GM18519 (cell line): Measurements from ENCODE around the gene CES3.
"Not testable (repeated sequence)": the region's sequence is repeated elsewhere in the genome, so short reads cannot be mapped to it uniquely, and the experiment has no call there.

Experiments
- ATAC-seq: cut with Tn5 transposase; IDR thresholded peaks from one replicate; pipeline ENCODE4 v1.9.1; 2021; ENCODE audit warnings: mild to moderate bottlenecking, moderate library complexity; ENCODE audit not compliant: unreplicated experiment, low FRiP score

The CES3 gene

DNA sequence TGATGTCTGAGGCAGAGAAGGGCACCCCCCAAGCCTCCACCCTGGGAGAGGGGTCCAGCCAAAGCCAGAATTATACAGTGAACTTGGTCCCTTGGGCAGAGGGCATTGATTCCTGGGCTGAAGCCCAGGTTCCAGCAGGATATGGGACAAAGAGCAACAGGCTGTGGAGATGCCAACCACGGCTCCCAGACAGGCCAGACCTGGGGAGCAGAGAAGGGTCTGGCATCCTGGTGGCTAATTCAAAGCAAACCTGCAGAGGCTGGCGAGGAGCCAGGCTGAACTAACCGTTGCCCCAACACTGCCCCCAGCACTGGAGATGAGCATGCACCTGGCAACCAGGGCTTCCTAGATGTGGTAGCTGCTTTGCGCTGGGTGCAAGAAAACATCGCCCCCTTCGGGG is 3.0 kb downstream of the CES3 start:
- ATAC-seq, result no peak

- ATAC-seq, result no peak
Observed at GRCh38 chr16:66968847-66969246, 7.8 kb downstream of the CES3 start.

DNA sequence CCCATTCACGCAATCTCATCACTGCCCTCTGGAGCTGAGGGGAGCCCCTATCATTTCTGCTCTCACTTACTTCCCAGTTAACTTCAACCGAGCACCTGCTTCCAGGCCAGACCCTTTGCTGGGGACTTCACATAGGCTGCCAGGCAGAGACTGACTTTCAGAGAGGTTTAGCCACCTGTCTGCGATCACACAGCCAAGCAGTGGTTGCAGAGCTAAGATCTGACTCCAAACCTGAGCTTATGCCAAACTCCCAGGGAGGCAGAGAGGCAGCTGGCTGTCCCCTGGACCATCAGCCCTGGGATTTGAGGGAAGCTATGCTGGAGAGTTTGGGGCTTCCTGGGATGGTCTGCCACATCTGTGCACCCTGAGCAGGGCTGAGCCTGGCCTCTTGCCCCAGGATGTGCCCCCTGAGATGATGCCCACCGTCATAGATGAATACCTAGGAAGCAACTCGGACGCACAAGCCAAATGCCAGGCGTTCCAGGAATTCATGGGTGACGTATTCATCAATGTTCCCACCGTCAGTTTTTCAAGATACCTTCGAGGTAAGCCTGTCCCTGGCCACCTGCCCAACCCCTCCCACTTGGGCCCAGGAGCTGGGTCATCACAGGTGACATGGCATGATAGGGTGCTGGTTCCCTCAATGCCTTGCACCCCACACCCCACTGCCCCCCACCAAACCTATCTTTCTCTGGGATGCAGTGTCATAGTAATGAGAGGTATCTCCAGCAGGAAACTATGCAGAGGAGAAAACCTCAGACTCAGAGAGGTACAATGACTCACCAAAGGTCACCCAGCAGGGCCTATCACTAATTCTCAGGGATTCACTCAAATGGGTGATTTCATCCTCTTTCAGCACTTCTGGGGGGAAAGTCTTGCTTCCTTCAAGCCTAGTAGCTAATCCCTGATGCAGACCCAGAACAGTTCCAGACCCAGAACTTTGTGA is 10.0 kb downstream of the CES3 start:
- ATAC-seq, result no peak

- no peak for ATAC-seq
Observed at GRCh38 chr16:66972983-66973382, 11.9 kb downstream of the CES3 start.

- no peak for ATAC-seq
Observed at GRCh38 chr16:66973716-66974115, 12.7 kb downstream of the CES3 start.

DNA sequence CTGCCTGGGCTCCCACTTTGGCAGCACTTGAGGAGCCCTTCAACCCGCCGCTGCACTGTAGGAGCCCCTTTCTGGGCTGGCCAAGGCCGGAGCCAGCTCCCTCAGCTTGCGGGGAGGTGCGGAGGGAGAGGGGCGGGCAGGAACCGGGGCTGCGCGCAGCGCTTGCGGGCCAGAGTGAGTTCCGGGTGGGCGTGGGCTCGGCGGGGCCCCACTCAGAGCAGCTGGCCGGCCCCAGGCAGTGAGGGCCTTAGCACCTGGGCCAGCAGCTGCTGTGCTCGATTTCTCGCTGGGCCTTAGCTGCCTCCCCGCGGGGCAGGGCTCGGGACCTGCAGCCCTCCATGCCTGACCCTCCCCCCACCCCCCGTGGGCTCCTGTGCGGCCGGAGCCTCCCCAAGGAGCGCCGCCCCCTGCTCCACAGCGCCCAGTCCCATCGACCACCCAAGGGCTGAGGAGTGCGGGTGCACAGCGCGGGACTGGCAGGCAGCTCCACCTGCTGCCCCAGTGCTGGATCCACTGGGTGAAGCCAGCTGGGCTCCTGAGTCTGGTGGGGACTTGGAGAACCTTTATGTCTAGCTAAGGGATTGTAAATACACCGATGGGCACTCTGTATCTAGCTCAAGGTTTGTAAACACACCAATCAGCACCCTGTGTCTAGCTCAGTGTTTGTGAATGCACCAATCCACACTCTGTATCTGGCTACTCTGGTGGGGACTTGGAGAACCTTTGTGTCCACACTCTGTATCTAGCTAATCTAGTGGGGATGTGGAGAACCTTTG is 13.3 kb downstream of the CES3 start:
- ATAC-seq, result not testable (repeated sequence)

- ATAC-seq, result not testable (repeated sequence)
Observed at GRCh38 chr16:66974932-66975246, 13.8 kb downstream of the CES3 start.

GRCh38 chr16:66975302-66975893 is 14.3 kb downstream of the CES3 start:
- no peak for ATAC-seq

DNA sequence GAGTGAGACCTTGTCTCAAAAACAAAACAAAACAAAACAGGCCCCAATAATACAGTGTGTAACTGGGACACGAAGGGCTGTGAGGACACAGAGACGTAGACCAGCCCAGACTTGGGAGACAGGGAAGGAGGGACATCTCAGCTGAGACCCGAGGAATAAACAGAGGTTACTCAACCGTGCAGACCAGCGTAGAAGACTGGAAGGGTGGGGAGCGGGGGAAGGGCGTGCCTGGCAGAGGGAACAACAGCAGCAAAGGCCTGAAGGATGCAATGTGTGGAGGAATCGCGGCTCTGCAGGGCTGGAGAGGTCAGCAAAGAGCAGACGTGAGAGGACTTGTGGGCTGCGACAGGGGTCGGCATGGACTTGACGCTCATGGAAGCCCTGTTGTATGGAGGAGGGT is 15.7 kb downstream of the CES3 start:
- no peak for ATAC-seq

DNA sequence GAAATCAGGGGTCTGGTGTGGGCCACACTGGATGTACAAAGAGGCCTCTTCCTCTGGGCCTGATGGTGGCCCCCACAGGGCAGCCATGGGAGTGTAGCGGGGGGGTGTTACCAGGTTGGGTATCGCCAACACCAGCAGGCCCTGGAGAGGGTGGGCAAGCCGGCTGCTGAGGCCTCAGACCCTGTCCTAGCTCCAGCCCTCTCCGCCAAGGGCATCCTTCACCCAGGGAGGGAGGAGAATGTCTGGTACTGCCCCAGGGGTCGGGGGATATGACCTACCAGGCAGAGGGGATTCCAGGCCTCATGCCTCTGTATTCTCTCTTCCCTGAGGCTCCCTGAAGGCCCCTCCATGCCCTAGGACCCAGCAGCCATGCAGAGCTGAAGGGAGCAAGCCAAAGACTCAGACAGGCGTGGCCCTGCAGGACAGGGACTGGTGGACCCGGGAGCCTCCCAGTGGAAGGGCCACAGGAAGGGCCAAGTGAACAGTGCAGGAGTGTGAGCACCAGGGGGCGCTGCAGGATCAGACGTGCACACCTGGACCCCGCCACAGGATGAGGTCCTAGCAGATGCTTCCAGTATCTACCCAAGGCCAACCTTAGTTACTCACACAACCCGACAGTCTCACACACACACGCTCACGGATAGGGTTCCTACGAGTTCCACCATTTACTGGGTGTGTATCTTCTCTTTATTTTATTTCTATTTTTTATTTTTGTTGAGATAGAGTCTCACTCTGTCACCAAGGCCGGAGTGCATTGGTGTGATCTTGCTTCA is 16.5 kb downstream of the CES3 start:
- peak; percentile 54 for ATAC-seq

DNA sequence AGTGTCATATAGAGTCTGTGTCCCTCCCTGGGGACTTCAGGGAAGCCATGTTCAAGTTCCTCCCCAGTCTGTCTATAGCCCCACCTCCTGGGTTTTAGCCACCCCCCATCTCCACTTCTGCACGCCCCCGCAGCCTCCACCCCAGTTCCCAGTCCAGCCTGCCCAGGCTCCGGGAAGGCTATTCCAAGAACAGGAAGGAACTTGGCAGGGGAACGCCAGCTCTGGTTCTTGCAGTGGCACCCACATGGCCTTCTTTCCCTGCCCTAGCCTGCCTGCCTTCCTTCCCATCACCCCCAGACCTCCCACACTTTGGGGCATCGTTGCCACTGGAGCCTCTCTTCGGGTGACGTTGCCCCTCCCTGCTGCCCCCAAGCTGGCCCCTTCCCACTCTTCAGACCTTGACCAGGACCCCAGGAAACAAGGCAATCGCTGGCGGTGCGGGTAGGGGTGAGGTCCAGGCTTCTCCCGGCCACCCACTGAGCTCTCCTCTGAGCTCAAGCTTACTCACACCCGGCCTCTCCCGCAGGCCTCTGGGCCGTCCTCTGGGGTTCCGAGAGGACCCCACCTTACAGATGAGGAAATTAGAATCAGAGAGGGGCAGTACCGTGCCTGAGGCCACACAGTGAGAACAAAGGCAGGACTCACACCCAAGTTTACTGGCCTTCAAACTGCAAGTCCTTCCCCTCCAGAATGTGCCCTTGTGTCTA is 18.1 kb downstream of the CES3 start:
- ATAC-seq, result no peak

DNA sequence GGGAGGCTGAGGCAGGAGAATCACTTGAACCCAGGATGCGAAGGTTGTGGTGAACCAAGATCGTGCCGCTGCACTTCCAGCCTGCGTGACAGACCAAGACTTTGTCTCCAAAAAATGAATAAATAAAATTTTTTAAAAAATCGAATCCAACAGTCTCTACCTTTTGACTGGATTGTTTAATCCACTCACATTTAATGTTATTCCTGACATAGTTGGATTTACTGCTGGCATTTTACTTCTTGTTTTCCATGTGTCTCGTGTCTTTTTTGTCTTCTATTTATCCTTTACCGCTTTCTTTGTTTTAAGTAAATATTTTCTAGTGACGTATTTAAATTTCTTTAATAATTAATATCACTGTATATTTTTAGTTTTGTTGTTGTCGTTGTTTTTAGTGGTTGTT is 22.0 kb downstream of the CES3 start:
- no peak for ATAC-seq

DNA sequence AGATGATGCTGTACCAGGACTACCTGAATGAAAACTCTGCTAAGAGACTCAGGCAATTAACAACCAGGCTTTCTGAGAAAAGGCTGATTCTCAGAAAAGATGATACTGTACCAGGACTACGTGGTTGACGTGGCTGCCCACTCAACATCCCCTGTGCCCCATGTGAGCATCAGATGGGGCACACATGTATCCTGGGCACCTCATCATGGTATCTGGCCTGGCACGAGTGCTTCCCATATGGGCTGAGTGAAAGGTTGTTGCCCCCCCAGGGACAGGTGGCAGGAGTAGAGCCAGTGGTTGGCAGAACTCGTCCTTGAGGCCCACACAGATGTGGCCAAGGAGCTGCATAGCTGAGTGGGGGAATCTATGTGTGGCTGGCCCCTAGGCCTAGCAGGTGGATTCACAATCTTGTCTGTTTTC is 23.8 kb downstream of the CES3 start:
- no peak for ATAC-seq

GRCh38 chr16:66986559-66986958 is 25.5 kb downstream of the CES3 start:
- no peak for ATAC-seq

DNA sequence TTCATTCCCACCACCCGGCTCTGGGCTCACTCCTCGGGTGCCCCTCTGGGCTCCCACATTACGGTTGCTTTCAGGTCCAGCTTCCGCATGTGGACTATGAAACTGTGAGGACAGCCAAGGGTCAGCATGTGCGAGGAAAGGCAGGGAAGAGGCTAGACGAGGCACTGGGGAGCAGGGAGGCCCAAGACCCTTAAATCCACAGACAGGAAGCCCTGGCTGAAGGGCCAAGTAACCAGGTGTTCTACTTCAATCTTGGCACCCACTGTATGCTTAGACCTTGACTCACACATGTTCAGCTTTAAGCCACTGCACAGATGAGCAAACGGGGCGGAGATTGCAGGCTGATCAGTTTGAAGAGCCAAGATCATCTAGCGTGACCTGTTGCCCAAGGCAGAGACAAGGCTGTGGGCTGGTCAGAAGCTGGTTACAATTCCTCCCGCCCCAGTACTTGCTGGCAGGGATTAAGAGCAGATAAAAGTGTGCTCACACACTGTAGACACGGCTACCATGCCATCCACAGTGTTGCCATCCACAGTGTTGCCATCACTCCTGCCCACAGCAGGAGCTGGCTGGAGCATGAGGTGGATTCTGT is 27.2 kb downstream of the CES3 start, which contains the start of gene CES4A:
Gene CES4A, plus strand, starts transcription at position 393 of the 592 bp plus-strand sequence. Its CDS starts 184 bp downstream, at position 577.
- no peak for ATAC-seq

- ATAC-seq, result no peak
Observed at GRCh38 chr16:66991545-66992077, 30.5 kb downstream of the CES3 start.

DNA sequence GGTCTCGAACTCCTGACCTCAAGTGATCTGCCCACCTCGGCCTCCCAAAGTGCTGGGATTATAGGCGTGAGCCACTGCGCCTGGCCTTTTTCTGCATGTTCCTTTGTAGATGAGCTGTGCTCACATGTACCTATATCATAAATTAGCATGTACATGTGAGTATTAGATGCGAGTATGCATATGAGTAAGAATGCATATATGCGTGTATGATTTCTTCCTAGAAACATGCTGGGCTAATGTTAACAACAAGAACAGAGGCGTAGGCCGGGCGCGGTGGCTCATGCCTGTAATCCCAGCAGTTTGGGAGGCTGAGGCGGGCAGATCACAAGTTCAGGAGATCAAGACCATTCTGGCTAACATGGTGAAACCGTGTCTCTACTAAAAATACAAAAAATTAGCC is 32.5 kb downstream of the CES3 start:
- not testable (repeated sequence) for ATAC-seq

DNA sequence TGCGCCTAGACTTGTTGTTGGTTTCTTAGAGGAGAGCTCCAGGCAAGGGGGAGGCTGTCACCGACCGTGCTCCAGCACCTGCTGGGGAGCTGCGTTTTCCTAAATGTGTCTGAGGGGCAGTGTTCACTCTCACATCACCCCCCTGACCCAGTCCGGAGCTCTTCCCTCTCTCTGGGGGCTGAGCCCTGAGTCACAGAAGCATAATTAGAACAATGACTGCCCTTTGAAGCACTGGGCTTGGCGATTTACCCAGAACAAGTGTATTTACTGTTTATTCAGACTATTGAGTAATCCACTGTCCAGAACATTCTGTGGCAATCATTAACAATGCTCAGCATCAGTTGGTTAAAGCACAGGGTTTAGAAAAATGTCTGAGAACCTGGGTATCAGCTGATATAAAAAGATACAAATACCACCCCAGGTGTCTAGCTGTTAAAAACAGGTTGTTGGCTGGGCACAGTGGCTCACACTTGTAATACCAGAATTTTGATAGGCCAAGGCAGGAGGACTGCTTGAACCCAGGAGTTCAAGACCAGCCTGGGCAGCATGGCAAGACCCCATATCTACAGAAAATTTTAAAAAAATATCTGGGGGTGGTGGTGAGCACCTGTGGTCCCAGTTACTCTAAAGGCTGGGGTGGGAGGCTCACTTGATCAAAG is 35.4 kb downstream of the CES3 start:
- no peak for ATAC-seq

GRCh38 chr16:66996983-66997358 is 35.9 kb downstream of the CES3 start:
- ATAC-seq, result no peak
